Neural cell (in vitro differentiated cells): ENCODE results near the gene SPOCD1.

ENCODE experiments used
- EZH2 ChIP-seq: fragments of 200-600, 300-800 bp; shearing (Covaris generic), sonication (generic); IDR thresholded peaks from 2 replicates; pipeline ENCODE4 v1.6.1; 2014; ENCODE audit warnings: antibody characterized with exemption, low read length, borderline replicate concordance, mild to moderate bottlenecking; ENCODE audit not compliant: insufficient read depth, poor library complexity, severe bottlenecking
- POLR2AphosphoS5 ChIP-seq: IDR thresholded peaks from 2 replicates; pipeline ENCODE4 v1.6.1; 2012
- RAD21 ChIP-seq: fragments of 450-650 bp; conservative IDR thresholded peaks from 2 replicates; pipeline ENCODE4 v1.6.1; 2014; ENCODE audit warnings: antibody characterized with exemption, mild to moderate bottlenecking, moderate library complexity
- TAF1 ChIP-seq: IDR thresholded peaks from 2 replicates; pipeline ENCODE4 v1.6.1; 2012; ENCODE audit warnings: low read depth
- TF ChIP-seq, protein P1 (sequence below): fragments of 450-650 bp; IDR thresholded peaks from 2 replicates; pipeline ENCODE4 v1.5.1; 2014; ENCODE audit warnings: antibody characterized with exemption, mild to moderate bottlenecking, moderate library complexity; ENCODE audit not compliant: poor library complexity, severe bottlenecking
- TF ChIP-seq, protein P2 (sequence below): IDR thresholded peaks from 2 replicates; pipeline ENCODE4 v1.6.1; 2012; ENCODE audit warnings: borderline replicate concordance

DNA sequence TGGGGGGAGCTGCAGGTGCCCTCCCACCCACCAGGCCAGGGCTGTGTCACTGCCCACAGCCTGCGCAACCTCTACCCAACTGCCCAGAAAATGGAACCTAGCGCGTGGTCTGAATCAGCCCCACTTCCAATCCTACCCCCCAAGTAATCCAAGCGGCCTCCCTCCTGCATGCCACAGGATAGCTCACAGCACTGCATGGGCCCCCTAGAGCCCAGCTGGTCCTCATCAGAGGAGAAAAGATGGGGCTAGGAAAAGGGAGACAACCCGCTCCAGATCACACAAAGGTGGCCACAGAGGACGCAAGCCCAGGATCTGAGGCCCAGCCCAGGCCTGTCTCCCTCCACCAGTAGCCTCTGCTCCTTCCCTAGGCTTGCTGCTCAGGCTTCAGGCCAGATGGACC is 57.8 kb downstream of the SPOCD1 start:
- TF ChIP-seq POLR2AphosphoS5 (no peak), RAD21 (no peak), TAF1 (no peak), EZH2 (no peak)
- TF ChIP-seq, protein P1, sequence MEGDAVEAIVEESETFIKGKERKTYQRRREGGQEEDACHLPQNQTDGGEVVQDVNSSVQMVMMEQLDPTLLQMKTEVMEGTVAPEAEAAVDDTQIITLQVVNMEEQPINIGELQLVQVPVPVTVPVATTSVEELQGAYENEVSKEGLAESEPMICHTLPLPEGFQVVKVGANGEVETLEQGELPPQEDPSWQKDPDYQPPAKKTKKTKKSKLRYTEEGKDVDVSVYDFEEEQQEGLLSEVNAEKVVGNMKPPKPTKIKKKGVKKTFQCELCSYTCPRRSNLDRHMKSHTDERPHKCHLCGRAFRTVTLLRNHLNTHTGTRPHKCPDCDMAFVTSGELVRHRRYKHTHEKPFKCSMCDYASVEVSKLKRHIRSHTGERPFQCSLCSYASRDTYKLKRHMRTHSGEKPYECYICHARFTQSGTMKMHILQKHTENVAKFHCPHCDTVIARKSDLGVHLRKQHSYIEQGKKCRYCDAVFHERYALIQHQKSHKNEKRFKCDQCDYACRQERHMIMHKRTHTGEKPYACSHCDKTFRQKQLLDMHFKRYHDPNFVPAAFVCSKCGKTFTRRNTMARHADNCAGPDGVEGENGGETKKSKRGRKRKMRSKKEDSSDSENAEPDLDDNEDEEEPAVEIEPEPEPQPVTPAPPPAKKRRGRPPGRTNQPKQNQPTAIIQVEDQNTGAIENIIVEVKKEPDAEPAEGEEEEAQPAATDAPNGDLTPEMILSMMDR = no peak
- TF ChIP-seq, protein P2, sequence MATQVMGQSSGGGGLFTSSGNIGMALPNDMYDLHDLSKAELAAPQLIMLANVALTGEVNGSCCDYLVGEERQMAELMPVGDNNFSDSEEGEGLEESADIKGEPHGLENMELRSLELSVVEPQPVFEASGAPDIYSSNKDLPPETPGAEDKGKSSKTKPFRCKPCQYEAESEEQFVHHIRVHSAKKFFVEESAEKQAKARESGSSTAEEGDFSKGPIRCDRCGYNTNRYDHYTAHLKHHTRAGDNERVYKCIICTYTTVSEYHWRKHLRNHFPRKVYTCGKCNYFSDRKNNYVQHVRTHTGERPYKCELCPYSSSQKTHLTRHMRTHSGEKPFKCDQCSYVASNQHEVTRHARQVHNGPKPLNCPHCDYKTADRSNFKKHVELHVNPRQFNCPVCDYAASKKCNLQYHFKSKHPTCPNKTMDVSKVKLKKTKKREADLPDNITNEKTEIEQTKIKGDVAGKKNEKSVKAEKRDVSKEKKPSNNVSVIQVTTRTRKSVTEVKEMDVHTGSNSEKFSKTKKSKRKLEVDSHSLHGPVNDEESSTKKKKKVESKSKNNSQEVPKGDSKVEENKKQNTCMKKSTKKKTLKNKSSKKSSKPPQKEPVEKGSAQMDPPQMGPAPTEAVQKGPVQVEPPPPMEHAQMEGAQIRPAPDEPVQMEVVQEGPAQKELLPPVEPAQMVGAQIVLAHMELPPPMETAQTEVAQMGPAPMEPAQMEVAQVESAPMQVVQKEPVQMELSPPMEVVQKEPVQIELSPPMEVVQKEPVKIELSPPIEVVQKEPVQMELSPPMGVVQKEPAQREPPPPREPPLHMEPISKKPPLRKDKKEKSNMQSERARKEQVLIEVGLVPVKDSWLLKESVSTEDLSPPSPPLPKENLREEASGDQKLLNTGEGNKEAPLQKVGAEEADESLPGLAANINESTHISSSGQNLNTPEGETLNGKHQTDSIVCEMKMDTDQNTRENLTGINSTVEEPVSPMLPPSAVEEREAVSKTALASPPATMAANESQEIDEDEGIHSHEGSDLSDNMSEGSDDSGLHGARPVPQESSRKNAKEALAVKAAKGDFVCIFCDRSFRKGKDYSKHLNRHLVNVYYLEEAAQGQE = no peak
